Pancreas (tissue), 10 donors: ENCODE measurements around the gene CPSF7. TPM values are rescaled to one million over a fixed set of nuclear protein-coding genes. Genes with fewer than 3 reads are reported as not detected.

Experiments
- ATAC-seq, 4 donors: fragments of 200-7000 bp; cut with Tn5 transposase; one replicate each; pipeline versions ENCODE4 v1.8.0 to v1.9.1; 2020; ENCODE audit warnings: mild to moderate bottlenecking in 4 of 4, moderate library complexity in 4 of 4
- DNase-seq, 6 donors: peaks; one replicate each; pipeline ENCODE4 v3.0.0-alpha.2; 2020
- FAIRE-seq: peaks from 2 replicates; lab custom pipeline; 2012; peaks lifted over from hg19 to GRCh38; lab: Jason Lieb, UNC
- H3K27ac ChIP-seq, 4 donors: fragments of 200-600 bp; sonication (generic); 1 replicate in 3 of 4; 2 replicates in 1 of 4; pipeline versions ENCODE4 v1.5.0 to v1.8.0; 2020
- H3K27me3 ChIP-seq, 4 donors: fragments of 200-600 bp; one replicate each; pipeline ENCODE4 v1.8.0; 2021
- H3K36me3 ChIP-seq, 3 donors: fragments of 200-600 bp; sonication (generic) in 1 of 3; one replicate each; pipeline versions ENCODE4 v1.5.0 to v1.8.0; 2020 to 2021
- H3K4me1 ChIP-seq, 3 donors: fragments of 200-600 bp; one replicate each; pipeline ENCODE4 v1.8.0; 2021
- H3K4me3 ChIP-seq, 4 donors: fragments of 200-600 bp; sonication (generic) in 2 of 4; one replicate each; pipeline versions ENCODE4 v1.5.0 to v1.8.0; 2020 to 2021
- H3K9me3 ChIP-seq, 4 donors: fragments of 200-600 bp; one replicate each; pipeline ENCODE4 v1.8.0; 2021
- CTCF ChIP-seq, 4 donors: fragments of 200-600 bp; sonication (generic) in 3 of 4; IDR thresholded peaks; one replicate each; pipeline versions ENCODE4 v1.5.0 to v1.8.0; 2021; ENCODE audit warnings: antibody characterized with exemption in 4 of 4
- WGBS, 2 donors: extraction: QIAGEN DNeasy Blood & Tissue Kit; methylation state at CpG; one replicate each; pipeline ENCODE4 v1.1.7; 2013; 5-methylcytosine and 5-hydroxymethylcytosine counted together
- intact Hi-C, 3 donors: fragments of 100-400 bp; cut with DNase I; formaldehyde crosslinking; loops; one replicate each; pipeline versions ENCODE4 v1.11.1 to v1.14.2; 2022
- polyA plus RNA-seq, 2 donors: library from polyadenylated mRNA; stranded (reverse); fragments of 200-250 nt; gene quantifications; one replicate each; pipeline ENCODE4 v1.2.3, GENCODE V29; 2013
- total RNA-seq, 6 donors: library from RNA; stranded (reverse); fragmentation: NEBNext Ultra II Directional in 4 of 6; extraction: Animal tissue kit (Norgen Biotek cat#: 25700) in 4 of 6; gene quantifications; one replicate each; pipeline versions ENCODE4 v1.2.1 to v1.2.4, GENCODE V29; 2021 to 2023
- donor health status: healthy with polysubstance abuse.
- donor health status: DM: no; HTN: no; CAD: no; lungs with moderate emphysema.
- donor health status: DM: no; HTN: no; CAD: no.
- donor health status: control.
- donor health status: control.
- donor health status: Bipolar disorder and iron deficiency.
- donor health status: DM: yes; HTN: yes; CAD: no.
- donor health status: DM: no; HTN: no; CAD: no.
- donor health status: DM: no; HTN: no; CAD: no.
- donor health status: DM: yes; HTN: yes; CAD: no.

CPSF7 gene
- total and polyA plus RNA-seq, 8 donors = 25.1 to 60.4 (median 33.5) TPM

GRCh38 chr11:61353131-61354067 is 76.4 kb downstream of the CPSF7 start:
- no peak for ATAC-seq

More at GRCh38 chr11:61353131-61354067, 76.4 kb downstream of the CPSF7 start:
- 88 to 90% methylated on average over 15 of the region's 15 CpGs for WGBS, 2 donors
- FAIRE-seq (no peak), DNase-seq (no peak)
- intact Hi-C loops = no loop called here
- H3K27me3 ChIP-seq = no peaks in the 10 kb centered on the region
- H3K4me3 ChIP-seq = no peak overlapping the region
- H3K4me1 ChIP-seq = no peaks in the 10 kb centered on the region
- no peaks in the 10 kb centered on the region for H3K9me3 ChIP-seq
- H3K36me3 ChIP-seq = peaks cover 0 to 29% (median 4%) of the 10 kb centered on the region in 3 donors
- no peak for TF ChIP-seq CTCF (IDR thresholded peaks at IDR 0.05)
- no peak overlapping the region for H3K27ac ChIP-seq

Other genes with a start within 250 kb of the CPSF7 start
- gene PGA3, start 226.5 kb downstream of the CPSF7 start, total RNA-seq = under 1 TPM in 2 of 6 donors, not detected in 4; 0.08 to 0.13 TPM
- 1 to 10 TPM in 1 of 2 donors, under 1 TPM in 1; 0.34 to 7.4 TPM for gene PGA3, start 226.5 kb downstream of the CPSF7 start, polyA plus RNA-seq
- gene PGA4, start 207.6 kb downstream of the CPSF7 start, total RNA-seq = 1 to 10 TPM in 4 of 6 donors, under 1 TPM in 1, not detected in 1; 0.16 to 2.9 (median 2.2) TPM
- 1 to 10 TPM in 1 of 2 donors, under 1 TPM in 1; 0.95 to 4.6 TPM for gene PGA4, start 207.6 kb downstream of the CPSF7 start, polyA plus RNA-seq
- under 1 TPM in 4 of 6 donors, not detected in 2; 0.31 to 0.83 (median 0.60) TPM for gene PGA5, start 188.8 kb downstream of the CPSF7 start, total RNA-seq
- gene PGA5, start 188.8 kb downstream of the CPSF7 start, polyA plus RNA-seq = under 1 TPM; 0.27 to 0.70 TPM
- under 1 TPM; 0.16 to 0.90 (median 0.30) TPM for gene VWCE, start 134.7 kb downstream of the CPSF7 start, total RNA-seq
- under 1 TPM; 0.72 to 0.77 TPM for gene VWCE, start 134.7 kb downstream of the CPSF7 start, polyA plus RNA-seq
- gene DDB1, start 96.9 kb downstream of the CPSF7 start, total RNA-seq = 10 to 100 TPM; 62.8 to 84.4 (median 74.5) TPM
- 10 to 100 TPM; 50.9 to 83.8 TPM for gene DDB1, start 96.9 kb downstream of the CPSF7 start, polyA plus RNA-seq
- gene TKFC, start 96.7 kb downstream of the CPSF7 start, total RNA-seq = 10 to 100 TPM; 25.6 to 40.6 (median 32.9) TPM
- gene TKFC, start 96.7 kb downstream of the CPSF7 start, polyA plus RNA-seq = 10 to 100 TPM; 40.7 to 66.7 TPM
- gene CYB561A3, start 68.1 kb downstream of the CPSF7 start, total RNA-seq = 10 to 100 TPM; 16.5 to 26.2 (median 22.7) TPM
- 10 to 100 TPM; 14.8 to 19.7 TPM for gene CYB561A3, start 68.1 kb downstream of the CPSF7 start, polyA plus RNA-seq
- 10 to 100 TPM; 10.8 to 20.4 (median 13.7) TPM for gene TMEM138, start 67.6 kb downstream of the CPSF7 start, total RNA-seq
- gene TMEM138, start 67.6 kb downstream of the CPSF7 start, polyA plus RNA-seq = 10 to 100 TPM; 32.8 to 39.2 TPM
- gene TMEM216, start 37.4 kb downstream of the CPSF7 start, total RNA-seq = 1 to 10 TPM; 3.7 to 8.2 (median 6.4) TPM
- 10 to 100 TPM in 1 of 2 donors, 1 to 10 TPM in 1; 9.3 to 17.8 TPM for gene TMEM216, start 37.4 kb downstream of the CPSF7 start, polyA plus RNA-seq
- gene SDHAF2, start 149 bp upstream of the CPSF7 start, total RNA-seq = 10 to 100 TPM; 10.1 to 15.3 (median 13.9) TPM
- 10 to 100 TPM; 24.2 to 38.9 TPM for gene SDHAF2, start 149 bp upstream of the CPSF7 start, polyA plus RNA-seq
- 1 to 10 TPM in 2 of 6 donors, under 1 TPM in 4; 0.28 to 1.8 (median 0.81) TPM for gene LRRC10B, start 78.8 kb upstream of the CPSF7 start, total RNA-seq
- gene LRRC10B, start 78.8 kb upstream of the CPSF7 start, polyA plus RNA-seq = 10 to 100 TPM in 1 of 2 donors, 1 to 10 TPM in 1; 3.2 to 10.2 TPM
- gene SYT7, start 151.1 kb upstream of the CPSF7 start, total RNA-seq = 10 to 100 TPM in 3 of 6 donors, 1 to 10 TPM in 3; 4.3 to 17.9 (median 8.7) TPM
- 10 to 100 TPM; 21.0 to 59.4 TPM for gene SYT7, start 151.1 kb upstream of the CPSF7 start, polyA plus RNA-seq